Neuronal stem cell (in vitro differentiated cells): Measurements from ENCODE around the gene KIFC1.

Experiments used
- DNase-seq: peaks from one replicate; pipeline ENCODE4 v3.0.0-alpha.2; 2013; ENCODE audit warnings: low spot score
- H2AFZ ChIP-seq: one replicate; pipeline ENCODE4 v1.6.1; 2013; ENCODE audit warnings: mild to moderate bottlenecking, low read length, inconsistent platforms
- H2AK5ac ChIP-seq: 2 replicates; pipeline ENCODE4 v1.6.1; 2013; ENCODE audit warnings: low read depth, mild to moderate bottlenecking, inconsistent platforms, low read length, moderate library complexity, mixed read lengths
- H2BK120ac ChIP-seq: 2 replicates; pipeline ENCODE4 v1.6.1; 2013; ENCODE audit warnings: low read depth, mild to moderate bottlenecking, inconsistent platforms, low read length, moderate library complexity, mixed read lengths
- H2BK12ac ChIP-seq: one replicate; pipeline ENCODE4 v1.6.1; 2013; ENCODE audit warnings: low read length, inconsistent platforms
- H2BK15ac ChIP-seq: 2 replicates; pipeline ENCODE4 v1.6.1; 2013; ENCODE audit warnings: mild to moderate bottlenecking, low read length, inconsistent platforms, mixed read lengths
- H2BK5ac ChIP-seq: one replicate; pipeline ENCODE4 v1.6.1; 2013; ENCODE audit warnings: inconsistent platforms, mild to moderate bottlenecking, low read length, moderate library complexity
- H3K14ac ChIP-seq: one replicate; pipeline ENCODE4 v1.6.1; 2013; ENCODE audit warnings: low read length, inconsistent platforms
- H3K18ac ChIP-seq: 2 replicates; pipeline ENCODE4 v1.6.1; 2013; ENCODE audit warnings: low read length, inconsistent platforms
- H3K23ac ChIP-seq: 2 replicates; pipeline ENCODE4 v1.6.1; 2013; ENCODE audit warnings: low read depth, mild to moderate bottlenecking, mixed read lengths, low read length, inconsistent platforms; ENCODE audit not compliant: poor library complexity
- H3K27ac ChIP-seq: replicated peaks from 3 replicates; pipeline ENCODE4 v1.5.1; 2013; ENCODE audit warnings: low read length, inconsistent platforms
- H3K27me3 ChIP-seq, 3 experiments: 2 replicates each; pipeline ENCODE4 v1.6.1; 2013; ENCODE audit warnings: low read length in 3 of 3, mild to moderate bottlenecking in 2 of 3, inconsistent platforms in 1 of 3, low read depth in 1 of 3, mixed read lengths in 1 of 3, moderate library complexity in 1 of 3; ENCODE audit not compliant: control insufficient read depth in 3 of 3, insufficient read depth in 3 of 3
- H3K36me3 ChIP-seq, 2 donors: replicated peaks in 1 of 2; 2 replicates each; pipeline ENCODE4 v1.6.1; 2013; ENCODE audit warnings: low read length in 2 of 2; ENCODE audit not compliant: control insufficient read depth in 2 of 2, insufficient read depth in 2 of 2
- H3K4ac ChIP-seq: 2 replicates; pipeline ENCODE4 v1.6.1; 2013; ENCODE audit warnings: inconsistent platforms, mild to moderate bottlenecking, low read length, moderate library complexity
- H3K4me1 ChIP-seq, 2 donors: 1 replicate in 1 of 2; 2 replicates in 1 of 2; pipeline ENCODE4 v1.6.1; 2013; ENCODE audit warnings: low read length in 2 of 2, low read depth in 1 of 2; ENCODE audit not compliant: control insufficient read depth in 2 of 2, insufficient read depth in 1 of 2
- H3K4me2 ChIP-seq: one replicate; pipeline ENCODE4 v1.6.1; 2013; ENCODE audit warnings: mild to moderate bottlenecking, low read length, inconsistent platforms; ENCODE audit not compliant: insufficient read depth, poor library complexity, severe bottlenecking
- H3K4me3 ChIP-seq, 2 donors: 2 replicates each; pipeline ENCODE4 v1.5.1; 2013; ENCODE audit warnings: low read length in 2 of 2, mild to moderate bottlenecking in 2 of 2, inconsistent platforms in 1 of 2, moderate library complexity in 1 of 2
- H3K79me1 ChIP-seq: one replicate; pipeline ENCODE4 v1.6.1; 2013; ENCODE audit warnings: low read depth, mild to moderate bottlenecking, inconsistent platforms, low read length, moderate library complexity
- H3K9ac ChIP-seq: one replicate; pipeline ENCODE4 v1.6.1; 2013; ENCODE audit warnings: mild to moderate bottlenecking, low read depth, low read length, inconsistent platforms; ENCODE audit not compliant: poor library complexity
- H3K9me3 ChIP-seq, 2 donors: replicated peaks in 1 of 2; 2 replicates each; pipeline versions ENCODE3 to v1.6.1; 2013; ENCODE audit warnings: low read length in 2 of 2, mild to moderate bottlenecking in 2 of 2, inconsistent platforms in 1 of 2, low read depth in 1 of 2, mixed read lengths in 1 of 2, moderate library complexity in 1 of 2; ENCODE audit not compliant: control insufficient read depth in 2 of 2, insufficient read depth in 1 of 2
- H4K8ac ChIP-seq: one replicate; pipeline ENCODE4 v1.6.1; 2013; ENCODE audit warnings: low read depth, mild to moderate bottlenecking, inconsistent platforms, low read length, moderate library complexity
- H4K91ac ChIP-seq: one replicate; pipeline ENCODE4 v1.6.1; 2013; ENCODE audit warnings: low read length, low read depth, mild to moderate bottlenecking, inconsistent platforms; ENCODE audit not compliant: poor library complexity
- WGBS, 2 donors: extraction: QIAGEN DNeasy Blood & Tissue Kit; methylation state at CpG; one replicate each; pipeline ENCODE4 v1.1.7; 2013; ENCODE audit warnings: missing lambda C conversion rate in 2 of 2, mixed read lengths in 1 of 2; ENCODE audit not compliant: insufficient read length in 2 of 2, insufficient replicate concordance in 1 of 2; ENCODE audit errors: extremely low coverage in 2 of 2; 5-methylcytosine and 5-hydroxymethylcytosine counted together

The KIFC1 gene

DNA sequence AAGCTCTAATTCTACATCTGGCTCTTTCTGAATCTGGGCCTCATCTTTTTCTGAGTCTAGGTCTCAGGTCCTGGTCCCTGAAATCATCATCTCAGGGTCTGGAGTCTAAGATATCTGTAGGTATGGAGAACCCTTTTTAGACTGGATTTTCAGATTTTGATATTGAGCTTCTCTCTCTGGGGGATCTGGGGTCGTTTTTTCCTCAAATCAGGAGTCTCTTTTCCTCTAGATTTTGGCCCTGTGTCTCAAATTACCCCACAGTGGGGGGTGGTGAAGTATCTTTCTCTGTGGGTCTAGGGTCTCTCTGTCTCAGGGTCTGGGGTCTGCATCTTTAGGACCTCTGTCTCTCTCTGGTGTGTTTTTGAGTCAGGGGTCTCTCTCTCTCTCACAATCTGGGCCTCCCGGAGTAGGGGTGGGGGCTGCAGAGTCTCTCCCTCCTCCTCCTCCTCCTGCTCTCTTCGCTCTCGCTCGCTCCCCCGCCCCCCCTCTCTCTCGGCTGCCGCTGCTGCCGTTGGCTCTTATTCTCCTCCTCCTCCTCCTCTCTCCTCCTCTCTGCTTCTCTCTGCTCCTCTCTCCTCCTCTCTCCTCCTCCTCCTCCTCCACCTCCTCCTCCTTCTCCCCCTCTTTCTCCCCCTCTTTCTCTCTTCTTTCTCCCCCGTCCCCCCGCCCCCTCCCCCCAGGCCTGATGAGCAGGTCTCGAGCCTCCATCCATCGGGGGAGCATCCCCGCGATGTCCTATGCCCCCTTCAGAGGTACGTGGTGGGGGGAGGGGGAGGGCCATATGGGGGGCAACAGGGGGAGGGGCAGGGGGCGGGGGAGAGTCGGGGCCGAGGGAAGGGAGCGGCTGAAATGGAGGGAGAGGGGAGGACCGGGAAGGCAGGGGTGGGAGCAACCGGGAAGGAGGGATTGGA lies 28.2 kb downstream of the KIFC1 start, which contains the start of gene SYNGAP1:
TSS of gene SYNGAP1 (plus strand) at position 486 of the 911 bp plus-strand sequence. CDS start at position 686, 200 bp downstream.
- Histone ChIP-seq H2AFZ (peak within 1 kb of the TSS; percentile 62), H3K9ac (peak within 1 kb of the TSS; percentile 36), H4K8ac (no peak within 1 kb of the TSS), H2AK5ac (peak within 1 kb of the TSS; percentile 16), H3K79me1 (peaks cover 3% of the 10 kb centered on the region), H3K14ac (no peak within 1 kb of the TSS), H2BK120ac (peak within 1 kb of the TSS; percentile 3), H2BK15ac (peak within 1 kb of the TSS; percentile 8), H3K4ac (no peak within 1 kb of the TSS), H3K27me3 (no peaks in the 10 kb centered on the region), H3K9me3 (no peaks in the 10 kb centered on the region), H3K4me1 (peaks cover 29 to 37% of the 10 kb centered on the region in 2 donors), H3K18ac (peak within 1 kb of the TSS; percentile 78), H2BK5ac (no peak within 1 kb of the TSS), H3K23ac (no peak within 1 kb of the TSS), H3K4me2 (peak within 1 kb of the TSS; percentile 86), H3K4me3 (peak within 1 kb of the TSS; percentile 80 to 81), H3K27ac (peak within 1 kb of the TSS; percentile 97), H2BK12ac (peak within 1 kb of the TSS; percentile 11), H4K91ac (no peak within 1 kb of the TSS), H3K36me3 (peaks cover 29 to 53% of the 10 kb centered on the region in 2 donors)
- no peak for DNase-seq
- WGBS, 2 donors: no CpG with 5 or more reads among the region's 22 CpGs

DNA sequence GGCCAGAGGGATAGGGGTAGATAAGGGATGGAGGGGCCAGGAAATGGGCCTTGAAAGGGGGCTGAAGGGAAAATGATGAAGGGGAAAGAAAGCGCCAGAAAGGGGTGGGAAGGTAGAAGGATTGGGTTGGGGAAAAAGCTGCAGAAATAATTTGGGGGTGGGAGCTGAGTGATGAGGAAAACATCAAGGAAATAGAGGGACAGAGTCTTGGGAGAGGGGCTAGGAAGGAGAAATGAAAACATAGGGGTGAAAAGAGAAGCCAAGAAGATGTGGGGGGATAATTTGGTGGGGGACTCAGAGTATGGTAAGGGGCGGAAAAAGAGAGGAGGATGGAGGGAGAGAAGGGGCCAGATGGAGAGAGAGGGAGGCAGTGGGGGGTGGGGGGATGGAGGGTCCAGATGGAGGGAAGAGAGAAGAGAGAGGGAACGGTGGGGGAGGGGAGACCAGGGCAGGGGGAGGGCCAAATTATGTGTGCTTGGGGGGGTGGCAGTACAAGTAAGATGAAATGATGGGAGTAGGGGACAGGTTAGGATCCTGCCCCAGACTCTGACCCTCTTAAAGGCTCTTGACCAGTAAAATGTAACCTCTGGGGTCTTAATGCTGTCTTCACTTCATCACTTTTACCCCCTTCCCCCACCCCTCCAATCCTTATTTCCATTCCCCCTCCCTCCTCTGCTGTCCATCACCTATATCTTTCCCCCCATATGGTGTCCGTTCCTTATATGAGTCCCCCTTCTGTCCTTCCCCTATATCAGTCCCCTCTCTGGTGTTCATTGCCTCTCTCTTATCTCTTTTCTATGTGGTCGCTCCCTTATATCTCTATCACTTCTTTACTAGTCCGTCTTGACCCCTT lies 29.1 kb downstream of the KIFC1 start:
- Histone ChIP-seq H4K8ac (no peak overlapping the region), H3K9me3 (no peaks in the 10 kb centered on the region), H3K18ac (peak overlapping the region; percentile 55), H2BK5ac (no peak overlapping the region), H3K4me1 (peaks cover 30 to 40% of the 10 kb centered on the region in 2 donors), H2BK120ac (no peak overlapping the region), H3K4me3 (peak overlapping the region; percentile 80 to 81), H3K4me2 (peak overlapping the region; percentile 63), H2AFZ (no peak overlapping the region), H2BK12ac (no peak overlapping the region), H3K27me3 (no peaks in the 10 kb centered on the region), H3K14ac (no peak overlapping the region), H3K23ac (no peak overlapping the region), H4K91ac (no peak overlapping the region), H3K36me3 (peaks cover 23 to 44% of the 10 kb centered on the region in 2 donors), H3K79me1 (peaks cover 3% of the 10 kb centered on the region), H2AK5ac (no peak overlapping the region), H3K4ac (no peak overlapping the region), H3K9ac (peak overlapping the region; percentile 36), H2BK15ac (no peak overlapping the region), H3K27ac (peak overlapping the region; percentile 69)
- DNase-seq: no peak
- WGBS, 2 donors: no CpG with 5 or more reads among the region's 6 CpGs

DNA sequence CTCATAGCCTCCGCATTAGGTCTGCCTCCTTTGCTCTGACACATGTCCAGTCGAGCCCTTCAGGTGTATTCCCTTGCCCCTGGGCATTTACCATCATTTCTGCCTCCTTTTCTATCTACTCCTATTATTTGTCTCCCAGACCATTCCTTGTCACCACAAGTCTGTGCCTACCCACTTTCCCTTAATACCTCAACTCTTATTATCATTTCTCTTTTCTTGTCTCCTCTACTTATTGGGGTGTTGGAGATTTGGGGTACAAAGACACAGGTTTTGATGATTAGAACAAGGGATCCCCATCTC lies 29.7 kb downstream of the KIFC1 start:
- H3K23ac ChIP-seq: no peak overlapping the region
- H3K27ac ChIP-seq: no peak overlapping the region
- H4K8ac ChIP-seq: no peak overlapping the region
- peaks cover 20 to 38% of the 10 kb centered on the region in 2 donors for H3K36me3 ChIP-seq
- H3K9ac ChIP-seq: no peak overlapping the region
- no peak for DNase-seq
- peak overlapping the region in 1 of 2 donors; percentile 80 for H3K4me3 ChIP-seq
- peak overlapping the region; percentile 49 for H3K4me2 ChIP-seq
- H2AK5ac ChIP-seq: no peak overlapping the region
- H4K91ac ChIP-seq: no peak overlapping the region
- no peaks in the 10 kb centered on the region for H3K27me3 ChIP-seq
- H3K18ac ChIP-seq: no peak overlapping the region
- no peak overlapping the region for H2BK120ac ChIP-seq
- H2BK15ac ChIP-seq: no peak overlapping the region
- no peak overlapping the region for H3K4ac ChIP-seq
- H3K14ac ChIP-seq: no peak overlapping the region
- H3K9me3 ChIP-seq: no peaks in the 10 kb centered on the region
- peaks cover 3% of the 10 kb centered on the region for H3K79me1 ChIP-seq
- H2AFZ ChIP-seq: no peak overlapping the region
- no peak overlapping the region for H2BK12ac ChIP-seq
- no peak overlapping the region for H2BK5ac ChIP-seq
- H3K4me1 ChIP-seq: peaks cover 27 to 40% of the 10 kb centered on the region in 2 donors
- no CpG with 5 or more reads among the region's 2 CpGs for WGBS, 2 donors

DNA sequence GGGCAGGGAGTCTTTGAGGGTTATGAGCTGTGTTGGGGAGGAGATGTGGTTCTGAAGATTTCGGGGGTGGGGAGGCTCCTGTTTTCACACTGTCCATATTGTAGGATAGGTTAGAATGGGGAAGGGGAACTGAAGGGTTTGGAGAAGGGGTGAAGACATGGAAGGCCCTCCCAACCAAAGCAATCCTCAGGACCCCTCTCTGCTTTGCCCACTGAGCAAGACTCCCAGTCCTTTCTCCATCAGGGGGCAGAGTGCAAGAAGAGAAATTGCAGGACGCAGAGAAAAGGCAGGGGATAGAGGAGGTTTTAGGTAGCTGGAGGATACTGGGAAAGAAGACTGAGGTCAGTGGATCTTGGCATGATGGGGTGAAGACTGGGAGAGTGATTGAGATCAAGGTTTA lies 32.2 kb downstream of the KIFC1 start:
- Histone ChIP-seq H2BK5ac (no peak overlapping the region), H2AK5ac (no peak overlapping the region), H2BK15ac (no peak overlapping the region), H3K14ac (no peak overlapping the region), H3K36me3 (peaks cover 16 to 29% of the 10 kb centered on the region in 2 donors), H3K9ac (no peak overlapping the region), H3K18ac (no peak overlapping the region), H3K4ac (no peak overlapping the region), H3K9me3 (no peaks in the 10 kb centered on the region), H3K4me3 (no peak overlapping the region), H3K27ac (no peak overlapping the region), H3K79me1 (peaks cover 12% of the 10 kb centered on the region), H3K4me2 (no peak overlapping the region), H2BK12ac (no peak overlapping the region), H4K8ac (no peak overlapping the region), H4K91ac (no peak overlapping the region), H3K4me1 (peaks cover 31 to 45% of the 10 kb centered on the region in 2 donors), H3K23ac (no peak overlapping the region), H2AFZ (no peak overlapping the region), H2BK120ac (no peak overlapping the region), H3K27me3 (no peaks in the 10 kb centered on the region)
- no CpG with 5 or more reads among the region's 2 CpGs for WGBS, 2 donors
- no peak for DNase-seq
